Measurements from ENCODE around the gene PEPD.

Gene PEPD

DNA sequence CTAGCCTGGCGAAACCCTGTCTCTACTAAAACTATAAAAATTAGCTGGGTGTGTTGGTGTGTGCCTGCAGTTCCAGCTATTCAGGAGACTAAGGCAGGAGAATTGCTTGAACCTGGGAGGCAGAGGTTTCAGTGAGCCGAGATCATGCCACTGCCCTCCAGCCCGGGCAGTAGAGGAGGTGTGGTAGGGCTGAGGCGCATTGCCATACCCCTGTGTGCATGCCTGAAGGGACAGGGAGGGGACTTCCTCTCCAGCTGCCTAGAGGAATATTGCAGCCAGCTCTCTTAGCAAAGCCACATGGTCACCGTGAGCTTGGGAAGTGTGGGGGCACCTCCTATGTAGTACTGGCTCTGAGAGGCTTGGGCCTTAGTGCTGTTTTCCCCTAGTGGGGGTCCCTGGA is 29.2 kb upstream of the PEPD start:
- no peak for DNase-seq (ENCODE audit: extremely low read depth, low read depth)
- TF ChIP-seq, protein P1, sequence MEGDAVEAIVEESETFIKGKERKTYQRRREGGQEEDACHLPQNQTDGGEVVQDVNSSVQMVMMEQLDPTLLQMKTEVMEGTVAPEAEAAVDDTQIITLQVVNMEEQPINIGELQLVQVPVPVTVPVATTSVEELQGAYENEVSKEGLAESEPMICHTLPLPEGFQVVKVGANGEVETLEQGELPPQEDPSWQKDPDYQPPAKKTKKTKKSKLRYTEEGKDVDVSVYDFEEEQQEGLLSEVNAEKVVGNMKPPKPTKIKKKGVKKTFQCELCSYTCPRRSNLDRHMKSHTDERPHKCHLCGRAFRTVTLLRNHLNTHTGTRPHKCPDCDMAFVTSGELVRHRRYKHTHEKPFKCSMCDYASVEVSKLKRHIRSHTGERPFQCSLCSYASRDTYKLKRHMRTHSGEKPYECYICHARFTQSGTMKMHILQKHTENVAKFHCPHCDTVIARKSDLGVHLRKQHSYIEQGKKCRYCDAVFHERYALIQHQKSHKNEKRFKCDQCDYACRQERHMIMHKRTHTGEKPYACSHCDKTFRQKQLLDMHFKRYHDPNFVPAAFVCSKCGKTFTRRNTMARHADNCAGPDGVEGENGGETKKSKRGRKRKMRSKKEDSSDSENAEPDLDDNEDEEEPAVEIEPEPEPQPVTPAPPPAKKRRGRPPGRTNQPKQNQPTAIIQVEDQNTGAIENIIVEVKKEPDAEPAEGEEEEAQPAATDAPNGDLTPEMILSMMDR (IDR thresholded peaks at IDR 0.05; ENCODE audit: low read depth, low read length, missing control alignments) = no peak

DNA sequence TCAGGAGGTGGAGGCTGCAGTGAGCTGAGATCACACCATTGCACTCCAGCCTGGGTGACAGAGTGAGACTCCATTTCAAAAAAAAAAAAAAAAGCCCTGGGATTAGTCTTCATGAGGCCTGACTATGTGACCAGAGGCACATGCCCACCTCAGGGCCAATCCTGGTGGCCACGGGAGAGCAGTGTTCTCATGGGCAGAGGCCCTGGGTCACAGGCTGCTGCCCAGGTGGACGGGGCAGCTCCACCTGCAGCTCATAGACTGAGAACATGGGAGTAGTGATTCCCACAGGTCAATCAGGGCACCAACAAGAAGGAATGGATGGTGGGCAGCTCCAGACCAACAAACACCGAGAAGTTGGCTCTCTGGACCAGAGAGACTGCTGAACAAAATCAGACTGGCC is 26.1 kb upstream of the PEPD start:
- DNase-seq (ENCODE audit: extremely low read depth, low read depth) = no peak
- H3K4me3 ChIP-seq (replicated peaks; ENCODE audit: low read depth, low read length) = no peak overlapping the region
- TF ChIP-seq, protein P1 (IDR thresholded peaks at IDR 0.05; ENCODE audit: low read depth, low read length, missing control alignments) = no peak

More for the DNA sequence above, 29.2 kb upstream of the PEPD start:
- H3K4me3 ChIP-seq (replicated peaks; ENCODE audit: low read depth, low read length) = no peak overlapping the region

DNA sequence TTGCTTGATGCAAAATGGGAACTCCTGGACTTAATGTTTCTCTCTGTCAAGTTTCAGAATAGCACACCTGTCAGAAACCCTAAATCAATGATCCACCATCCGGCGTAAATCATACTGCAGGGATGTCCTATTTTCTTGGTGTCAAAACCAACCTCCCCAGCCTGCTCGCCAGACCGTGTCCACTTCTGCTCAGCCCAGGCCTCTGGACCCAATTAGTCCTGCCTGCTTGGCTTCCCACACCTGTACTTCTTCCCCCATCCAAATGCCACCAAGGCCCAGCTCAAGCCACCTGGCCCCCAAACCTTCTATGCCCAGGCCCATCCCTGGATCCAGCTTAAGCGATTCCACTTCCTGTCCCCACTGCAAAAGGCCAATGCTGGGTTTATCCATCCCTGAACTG is 25.1 kb upstream of the PEPD start:
- DNase-seq (ENCODE audit: extremely low read depth, low read depth) = no peak
- H3K4me3 ChIP-seq (replicated peaks; ENCODE audit: low read depth, low read length) = no peak overlapping the region
- TF ChIP-seq, protein P1 (IDR thresholded peaks at IDR 0.05; ENCODE audit: low read depth, low read length, missing control alignments) = no peak

DNA sequence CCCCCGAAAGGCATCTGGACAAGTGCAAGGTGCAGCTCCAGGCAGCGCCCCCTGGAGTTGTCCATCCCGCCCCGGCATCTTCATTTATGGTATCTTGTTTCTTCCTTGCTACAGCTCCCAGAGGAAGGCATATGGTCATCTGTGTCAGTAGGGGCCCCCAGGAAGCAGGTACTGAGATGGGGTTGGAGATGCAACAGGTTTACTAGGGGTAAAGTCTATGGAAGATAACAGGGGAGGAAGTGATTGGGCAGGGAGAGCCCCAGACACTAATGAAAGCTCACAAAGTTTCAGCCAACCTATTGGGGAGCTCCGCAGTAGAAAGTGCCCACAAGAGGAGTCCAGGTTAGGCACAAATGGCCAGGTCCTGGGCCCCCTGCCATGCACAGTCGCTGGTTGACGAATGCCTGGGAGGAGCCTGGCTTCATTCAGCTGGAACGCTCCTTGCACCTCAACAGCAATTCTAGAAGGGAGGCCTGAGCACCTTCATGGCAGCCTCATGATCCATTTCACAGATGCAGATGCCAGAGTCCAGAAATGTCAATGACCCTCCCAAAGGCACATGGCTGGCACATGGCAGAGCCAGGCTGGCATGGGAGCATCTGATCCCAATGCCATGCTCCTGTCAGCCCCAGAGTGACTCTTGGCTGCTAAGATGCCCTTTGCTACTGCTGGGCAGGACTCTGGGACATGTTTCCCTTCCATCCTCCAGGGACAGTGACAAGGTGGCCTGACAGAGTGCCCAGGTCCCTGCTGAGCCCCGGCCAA is 23.8 kb upstream of the PEPD start:
- no peak for DNase-seq (ENCODE audit: extremely low read depth, low read depth)
- TF ChIP-seq, protein P1 (IDR thresholded peaks at IDR 0.05; ENCODE audit: low read depth, low read length, missing control alignments) = no peak
- no peak overlapping the region for H3K4me3 ChIP-seq (replicated peaks; ENCODE audit: low read depth, low read length)

DNA sequence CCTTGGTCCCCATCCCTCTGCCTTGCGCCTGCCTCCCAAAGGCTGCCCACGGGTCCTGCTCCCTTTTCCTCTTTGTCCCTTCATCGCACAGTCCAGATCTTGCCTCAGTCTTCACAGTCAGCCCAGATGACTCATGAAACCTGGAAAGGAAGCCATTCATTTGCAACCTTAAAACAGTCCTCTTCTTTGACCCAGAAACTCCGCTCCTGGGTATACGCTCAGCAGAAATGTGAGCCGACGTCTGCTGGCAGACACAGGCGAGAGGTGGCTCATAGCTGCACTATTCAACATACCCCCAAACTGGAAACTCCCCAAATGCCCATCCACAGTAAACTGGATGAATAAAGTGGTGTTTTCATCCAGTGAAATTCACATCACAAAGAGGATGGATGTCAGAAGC is 13.6 kb upstream of the PEPD start:
- TF ChIP-seq, protein P1 (IDR thresholded peaks at IDR 0.05; ENCODE audit: low read depth, low read length, missing control alignments) = no peak
- DNase-seq (ENCODE audit: extremely low read depth, low read depth) = no peak

DNA sequence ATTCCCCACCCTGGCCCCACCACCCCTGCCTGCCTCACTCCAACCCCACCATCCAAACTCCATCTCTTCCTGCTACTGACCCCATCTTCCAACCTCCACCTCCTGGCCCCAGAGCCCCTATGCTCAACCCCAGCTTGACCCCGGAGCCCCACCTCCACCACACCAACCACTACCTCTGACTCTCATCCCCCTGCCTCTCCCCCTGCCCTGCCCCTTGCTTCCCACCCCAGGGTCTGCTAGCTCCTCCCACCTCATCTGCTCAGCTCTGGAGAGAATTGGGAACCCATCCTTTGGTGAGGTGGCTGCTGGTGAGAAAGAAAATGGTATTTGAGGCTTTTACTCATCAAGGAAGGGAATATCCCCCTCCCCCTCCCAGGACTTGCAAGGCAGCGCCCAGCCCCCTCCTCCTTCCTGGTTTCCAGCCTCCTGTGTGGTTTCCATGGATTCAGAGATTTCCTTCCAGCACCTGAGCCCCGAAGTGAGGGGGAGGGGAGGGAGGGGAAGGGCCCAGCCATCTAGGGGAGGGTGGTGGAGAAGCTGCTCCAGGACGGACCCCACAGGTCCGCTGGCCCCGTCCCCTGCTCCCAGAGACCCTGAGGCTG is 11.4 kb upstream of the PEPD start:
- TF ChIP-seq, protein P1 (IDR thresholded peaks at IDR 0.05; ENCODE audit: low read depth, low read length, missing control alignments) = no peak
- H3K4me3 ChIP-seq (replicated peaks; ENCODE audit: low read depth, low read length) = no peak overlapping the region
- DNase-seq (ENCODE audit: extremely low read depth, low read depth) = no peak

More for the DNA sequence above, 13.6 kb upstream of the PEPD start:
- no peak overlapping the region for H3K4me3 ChIP-seq (replicated peaks; ENCODE audit: low read depth, low read length)
